Measurements from ENCODE around the gene NDUFS2.

Gene NDUFS2

GRCh38 chr1:161201836-161202712, at the start of gene NDUFS2:
NDUFS2 (plus strand) TSS chr1:161202367; CDS start chr1:161202386, 19 bp downstream.
- peak; percentile 92 for DNase-seq (ENCODE audit: low read depth)

DNA sequence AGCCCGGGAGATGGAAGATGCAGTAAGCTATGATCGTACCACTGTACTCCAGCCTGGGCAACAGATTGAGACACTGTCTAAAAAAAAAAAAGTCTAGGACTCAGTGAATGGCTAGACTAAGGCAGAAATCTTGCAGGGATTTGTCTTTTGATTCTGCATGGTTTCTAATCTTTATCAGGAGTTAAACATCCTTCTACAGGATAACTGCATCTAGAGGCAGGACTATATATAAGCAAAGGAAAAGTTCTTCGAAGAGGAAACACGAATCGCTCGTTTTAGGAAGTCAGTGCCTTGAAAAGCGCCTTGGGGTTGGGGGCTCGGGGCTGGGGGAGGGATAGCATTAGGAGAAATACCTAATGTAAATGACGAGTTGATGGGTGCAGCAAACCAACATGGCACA, 49.0 kb upstream of the NDUFS2 start:
- DNase-seq (ENCODE audit: low read depth): no peak

DNA sequence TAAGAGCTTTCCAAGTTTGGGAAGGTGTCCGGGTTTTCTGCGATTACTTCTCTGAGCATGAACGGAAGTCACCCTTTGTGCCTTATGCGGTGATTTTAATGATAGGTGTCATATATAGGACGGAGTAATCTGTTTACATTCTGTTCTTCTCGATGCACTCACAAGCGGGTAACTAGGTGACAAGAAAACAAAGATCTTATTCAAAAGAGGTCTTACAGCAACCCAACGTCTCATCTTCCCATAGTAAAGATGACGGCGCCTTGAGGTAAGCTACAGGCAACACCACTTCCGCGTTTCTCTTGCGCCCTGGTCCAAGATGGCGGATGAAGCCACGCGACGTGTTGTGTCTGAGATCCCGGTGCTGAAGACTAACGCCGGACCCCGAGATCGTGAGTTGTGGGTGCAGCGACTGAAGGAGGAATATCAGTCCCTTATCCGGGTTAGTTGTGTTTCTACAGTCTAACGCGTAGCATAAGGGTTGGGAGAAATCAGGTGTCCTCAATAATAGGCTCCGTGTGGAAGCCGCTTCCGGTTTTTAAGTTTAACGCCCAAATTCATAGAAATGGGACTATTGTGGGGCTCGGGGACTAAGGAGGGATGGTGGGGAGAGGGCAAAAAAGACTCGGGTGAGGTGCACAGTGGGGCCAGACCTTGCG, 48.4 kb upstream of the NDUFS2 start, which contains the start of gene UFC1:
Gene UFC1 (plus strand): TSS at position 297 of the 656 bp plus-strand sequence. CDS start 20 bp downstream, at position 317.
- peak; percentile 70 for DNase-seq (ENCODE audit: low read depth)

DNA sequence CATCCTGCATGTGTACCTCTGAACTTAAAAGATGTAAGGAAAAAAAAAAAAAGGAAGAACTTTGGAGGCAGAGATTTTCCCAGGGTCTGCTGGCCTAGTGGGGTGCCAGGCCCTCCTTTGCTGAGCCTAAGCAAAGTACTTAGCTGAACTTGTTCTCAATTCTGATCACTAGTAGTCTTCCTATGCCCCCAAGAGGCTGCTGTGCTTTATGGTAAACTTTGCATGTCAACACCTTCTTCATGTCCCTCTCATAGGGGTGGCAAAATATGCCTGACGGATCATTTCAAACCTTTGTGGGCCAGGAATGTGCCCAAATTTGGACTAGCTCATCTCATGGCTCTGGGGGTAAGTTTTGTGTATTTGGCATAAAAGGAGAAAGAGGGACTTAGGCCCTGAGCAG, 44.3 kb upstream of the NDUFS2 start:
- no peak for DNase-seq (ENCODE audit: low read depth)

DNA sequence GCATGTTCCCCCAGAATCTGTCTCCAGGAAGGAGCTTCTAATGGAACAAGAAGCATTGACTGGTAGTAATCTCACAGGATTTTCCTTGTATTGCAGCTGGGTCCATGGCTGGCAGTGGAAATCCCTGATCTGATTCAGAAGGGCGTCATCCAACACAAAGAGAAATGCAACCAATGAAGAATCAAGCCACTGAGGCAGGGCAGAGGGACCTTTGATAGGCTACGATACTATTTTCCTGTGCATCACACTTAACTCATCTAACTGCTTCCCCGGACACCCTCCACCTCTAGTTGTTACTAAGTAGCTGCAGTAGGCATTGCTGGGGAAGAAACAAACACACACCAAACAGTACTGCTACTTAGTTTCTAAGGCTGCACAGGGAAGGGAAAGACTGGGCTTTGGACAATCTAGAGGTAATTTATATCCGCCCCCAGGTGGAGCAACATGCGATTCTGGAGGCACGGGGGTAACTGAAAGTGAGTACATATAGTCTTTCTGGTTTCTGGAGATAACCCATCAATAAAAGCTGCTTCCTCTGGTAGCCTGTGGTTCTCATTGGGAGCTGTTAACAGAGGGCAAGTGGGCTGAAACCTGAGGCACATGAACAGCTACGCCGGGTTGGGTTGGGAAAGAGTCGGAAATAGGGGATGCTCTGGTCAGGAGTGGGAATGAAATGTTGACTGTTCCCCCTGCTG, 43.7 kb upstream of the NDUFS2 start:
- DNase-seq (ENCODE audit: low read depth): no peak

GRCh38 chr1:161159087-161159912, 42.9 kb upstream of the NDUFS2 start, which contains the start of gene USP21:
USP21 (plus strand) TSS chr1:161159500; CDS start chr1:161160641, 1,141 bp downstream.
- DNase-seq (ENCODE audit: low read depth): peak; percentile 86

GRCh38 chr1:161159913-161160243, 42.3 kb upstream of the NDUFS2 start:
- no peak for DNase-seq (ENCODE audit: low read depth)

- no peak for DNase-seq (ENCODE audit: low read depth)
These were observed 41.5 kb upstream of the NDUFS2 start for GRCh38 chr1:161160671-161161145.

- DNase-seq (ENCODE audit: low read depth): no peak
These were observed 40.5 kb upstream of the NDUFS2 start for GRCh38 chr1:161161652-161162051.

DNA sequence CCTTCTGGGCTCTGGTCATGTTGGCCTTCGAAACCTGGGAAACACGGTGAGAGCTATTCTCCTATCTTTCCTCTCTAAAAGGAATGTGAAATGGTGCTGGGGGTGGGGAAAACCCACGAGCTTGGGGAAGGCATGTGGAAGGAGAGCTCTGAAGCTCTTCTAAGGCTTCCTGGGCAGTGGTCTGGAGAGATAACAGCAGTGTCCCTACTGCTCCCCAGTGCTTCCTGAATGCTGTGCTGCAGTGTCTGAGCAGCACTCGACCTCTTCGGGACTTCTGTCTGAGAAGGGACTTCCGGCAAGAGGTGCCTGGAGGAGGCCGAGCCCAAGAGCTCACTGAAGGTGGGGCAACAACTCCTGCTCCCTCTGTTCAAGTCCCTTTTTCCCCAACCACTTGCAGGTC, 40.1 kb upstream of the NDUFS2 start:
- no peak for DNase-seq (ENCODE audit: low read depth)

GRCh38 chr1:161162806-161163205, 39.4 kb upstream of the NDUFS2 start:
- DNase-seq (ENCODE audit: low read depth): no peak

DNA sequence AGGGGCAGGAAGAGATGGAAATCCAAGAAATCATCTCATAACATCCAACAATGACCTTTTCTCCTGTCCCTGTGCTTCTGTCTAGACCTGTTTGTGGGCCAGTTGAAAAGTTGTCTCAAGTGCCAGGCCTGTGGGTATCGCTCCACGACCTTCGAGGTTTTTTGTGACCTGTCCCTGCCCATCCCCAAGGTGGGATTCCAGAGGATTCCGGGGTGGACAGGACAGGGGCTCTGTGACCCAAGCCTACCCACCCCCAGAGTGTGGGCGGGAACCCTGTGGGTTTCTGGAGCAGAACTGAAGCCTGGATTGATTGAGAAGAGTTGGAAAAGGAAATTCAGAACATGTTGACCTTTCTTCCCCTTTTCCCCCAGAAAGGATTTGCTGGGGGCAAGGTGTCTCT, 38.4 kb upstream of the NDUFS2 start:
- no peak for DNase-seq (ENCODE audit: low read depth)

DNA sequence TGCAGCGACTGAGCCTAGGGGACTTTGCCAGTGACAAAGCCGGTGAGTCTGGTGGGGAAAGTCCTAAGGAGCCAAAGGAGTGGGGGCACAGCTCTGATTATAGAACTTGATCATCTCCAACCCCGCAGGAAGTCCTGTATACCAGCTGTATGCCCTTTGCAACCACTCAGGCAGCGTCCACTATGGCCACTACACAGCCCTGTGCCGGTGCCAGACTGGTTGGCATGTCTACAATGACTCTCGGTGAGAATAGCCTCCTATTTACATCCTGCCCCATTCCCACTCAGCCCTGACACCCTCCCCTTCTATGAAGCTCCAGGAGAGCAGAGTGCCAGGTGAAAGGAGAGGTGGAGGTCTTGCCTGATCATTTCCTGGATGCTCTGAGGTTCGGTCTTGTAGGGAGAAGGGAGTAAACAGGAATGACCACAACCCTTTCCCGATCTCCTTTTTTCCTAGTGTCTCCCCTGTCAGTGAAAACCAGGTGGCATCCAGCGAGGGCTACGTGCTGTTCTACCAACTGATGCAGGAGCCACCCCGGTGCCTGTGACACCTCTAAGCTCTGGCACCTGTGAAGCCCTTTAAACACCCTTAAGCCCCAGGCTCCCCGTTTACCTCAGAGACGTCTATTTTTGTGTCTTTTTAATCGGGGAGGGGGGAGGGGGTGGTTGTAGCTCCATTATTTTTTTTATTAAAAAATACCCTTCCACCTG, 37.1 kb upstream of the NDUFS2 start:
- no peak for DNase-seq (ENCODE audit: low read depth)

- peak; percentile 85 for DNase-seq (ENCODE audit: low read depth)
These were observed 36.2 kb upstream of the NDUFS2 start, which contains the start of gene PPOX for GRCh38 chr1:161165742-161166668. PPOX (plus strand) TSS chr1:161166426; CDS start chr1:161166848, 422 bp downstream.

GRCh38 chr1:161166669-161167548, 35.3 kb upstream of the NDUFS2 start:
- no peak for DNase-seq (ENCODE audit: low read depth)

- DNase-seq (ENCODE audit: low read depth): no peak
These were observed 33.3 kb upstream of the NDUFS2 start for GRCh38 chr1:161168906-161169305.

DNA sequence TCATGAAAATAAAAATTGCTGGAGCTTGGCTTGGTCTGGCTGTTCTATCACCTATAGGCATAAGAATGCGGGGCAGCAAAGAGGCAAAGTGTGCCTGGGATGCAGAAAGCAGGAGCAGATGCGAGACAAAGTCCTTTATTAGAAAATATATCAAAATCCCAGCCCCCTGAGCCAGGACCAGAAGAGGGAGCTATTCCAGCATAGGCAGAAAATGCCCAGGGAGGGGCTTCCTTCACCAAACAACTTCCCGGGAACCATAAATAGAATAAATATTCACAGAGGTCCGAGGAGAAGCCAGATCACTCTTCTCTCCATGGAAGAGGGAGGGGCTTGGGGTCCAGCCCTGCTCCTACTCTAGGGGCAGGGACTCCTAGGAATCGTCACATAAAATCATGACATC, 31.0 kb upstream of the NDUFS2 start:
- DNase-seq (ENCODE audit: low read depth): no peak

DNA sequence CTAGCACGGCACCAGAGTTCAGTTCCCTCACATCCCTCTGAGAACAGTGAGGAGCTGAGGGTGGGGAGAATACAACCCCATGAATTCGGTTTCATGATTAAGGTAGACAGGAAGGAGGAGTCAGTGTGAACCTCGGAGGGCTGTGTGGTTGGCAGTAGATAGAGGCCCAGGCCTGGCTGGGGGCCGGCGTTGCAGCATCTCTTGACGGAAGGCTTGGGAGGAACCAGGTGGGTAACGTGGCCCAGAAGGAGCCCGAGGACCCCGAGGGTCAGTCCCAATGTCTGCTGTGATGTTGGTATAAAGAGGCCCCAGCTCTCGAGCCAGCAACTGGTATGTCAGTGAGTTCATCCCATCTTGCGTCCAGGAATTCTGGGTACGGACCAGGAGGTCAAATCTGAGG, 30.5 kb upstream of the NDUFS2 start:
- DNase-seq (ENCODE audit: low read depth): no peak

DNA sequence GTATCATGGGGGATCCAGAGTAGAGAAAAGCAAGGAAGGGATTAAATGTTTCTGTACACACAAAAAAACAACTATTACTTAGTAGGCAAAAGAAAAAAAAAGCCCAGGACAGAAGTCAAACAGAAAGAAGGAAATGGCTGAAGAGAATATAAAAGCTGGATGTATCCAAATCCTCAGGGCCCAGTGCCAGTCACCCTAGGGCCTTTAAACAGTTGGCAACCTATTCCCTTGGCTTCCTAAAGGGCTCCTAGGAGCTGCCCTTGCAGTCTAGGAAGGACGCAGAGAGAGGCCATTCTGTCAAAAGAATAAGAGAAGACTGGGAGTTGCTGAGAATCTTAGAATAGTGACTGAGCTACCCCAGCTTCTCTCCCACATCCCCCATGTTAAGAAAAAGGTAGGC, 29.8 kb upstream of the NDUFS2 start:
- no peak for DNase-seq (ENCODE audit: low read depth)

Measured in activated T-helper 9 cell treated with anti-CD3 and anti-CD28 coated beads, Interleukin-2, amount 50 U/mL, for 16 hours (primary cell).